GM10266 (cell line): Measurements from ENCODE around the gene EIF3D.

Experiments
- DNase-seq: peaks from one replicate; pipeline ENCODE4 v3.0.0; 2012; ENCODE audit errors: extremely low spot score
- TF ChIP-seq, protein P1 (sequence below): IDR thresholded peaks from 2 replicates; pipeline ENCODE4 v1.5.1; 2012; ENCODE audit warnings: mild to moderate bottlenecking, low read depth; ENCODE audit not compliant: control insufficient read depth, insufficient read depth; ENCODE audit errors: missing control alignments

EIF3D gene

GRCh38 chr22:36466258-36466657, 62.7 kb downstream of the EIF3D start:
- TF ChIP-seq, protein P1, sequence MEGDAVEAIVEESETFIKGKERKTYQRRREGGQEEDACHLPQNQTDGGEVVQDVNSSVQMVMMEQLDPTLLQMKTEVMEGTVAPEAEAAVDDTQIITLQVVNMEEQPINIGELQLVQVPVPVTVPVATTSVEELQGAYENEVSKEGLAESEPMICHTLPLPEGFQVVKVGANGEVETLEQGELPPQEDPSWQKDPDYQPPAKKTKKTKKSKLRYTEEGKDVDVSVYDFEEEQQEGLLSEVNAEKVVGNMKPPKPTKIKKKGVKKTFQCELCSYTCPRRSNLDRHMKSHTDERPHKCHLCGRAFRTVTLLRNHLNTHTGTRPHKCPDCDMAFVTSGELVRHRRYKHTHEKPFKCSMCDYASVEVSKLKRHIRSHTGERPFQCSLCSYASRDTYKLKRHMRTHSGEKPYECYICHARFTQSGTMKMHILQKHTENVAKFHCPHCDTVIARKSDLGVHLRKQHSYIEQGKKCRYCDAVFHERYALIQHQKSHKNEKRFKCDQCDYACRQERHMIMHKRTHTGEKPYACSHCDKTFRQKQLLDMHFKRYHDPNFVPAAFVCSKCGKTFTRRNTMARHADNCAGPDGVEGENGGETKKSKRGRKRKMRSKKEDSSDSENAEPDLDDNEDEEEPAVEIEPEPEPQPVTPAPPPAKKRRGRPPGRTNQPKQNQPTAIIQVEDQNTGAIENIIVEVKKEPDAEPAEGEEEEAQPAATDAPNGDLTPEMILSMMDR = no peak
- no peak for DNase-seq

GRCh38 chr22:36465232-36466021, 63.5 kb downstream of the EIF3D start:
- TF ChIP-seq, protein P1 = no peak
- DNase-seq = no peak

- TF ChIP-seq, protein P1 = no peak
- DNase-seq = no peak
Measured at GRCh38 chr22:36464715-36465231, 64.2 kb downstream of the EIF3D start.

DNA sequence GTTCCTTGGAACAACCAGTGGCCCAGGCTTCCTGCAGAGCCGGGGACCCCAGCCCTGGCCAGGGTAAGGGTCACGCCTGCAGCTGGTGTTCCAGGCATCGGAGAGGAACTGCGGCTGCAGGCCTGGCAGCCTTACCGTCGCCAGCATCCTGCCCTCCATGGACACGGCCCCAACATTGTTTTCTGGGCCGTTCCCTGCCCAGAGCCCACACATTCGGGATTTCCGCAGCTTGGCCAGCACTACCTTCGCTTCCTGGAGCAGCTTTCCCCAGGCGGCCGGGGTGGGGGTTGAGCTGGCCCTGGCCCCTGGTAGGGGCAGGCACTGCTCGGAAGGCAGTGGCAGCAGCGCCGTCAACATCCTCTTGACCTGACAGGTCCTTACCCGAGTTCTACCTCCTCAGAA, 65.2 kb downstream of the EIF3D start:
- TF ChIP-seq, protein P1 = no peak
- no peak for DNase-seq

DNA sequence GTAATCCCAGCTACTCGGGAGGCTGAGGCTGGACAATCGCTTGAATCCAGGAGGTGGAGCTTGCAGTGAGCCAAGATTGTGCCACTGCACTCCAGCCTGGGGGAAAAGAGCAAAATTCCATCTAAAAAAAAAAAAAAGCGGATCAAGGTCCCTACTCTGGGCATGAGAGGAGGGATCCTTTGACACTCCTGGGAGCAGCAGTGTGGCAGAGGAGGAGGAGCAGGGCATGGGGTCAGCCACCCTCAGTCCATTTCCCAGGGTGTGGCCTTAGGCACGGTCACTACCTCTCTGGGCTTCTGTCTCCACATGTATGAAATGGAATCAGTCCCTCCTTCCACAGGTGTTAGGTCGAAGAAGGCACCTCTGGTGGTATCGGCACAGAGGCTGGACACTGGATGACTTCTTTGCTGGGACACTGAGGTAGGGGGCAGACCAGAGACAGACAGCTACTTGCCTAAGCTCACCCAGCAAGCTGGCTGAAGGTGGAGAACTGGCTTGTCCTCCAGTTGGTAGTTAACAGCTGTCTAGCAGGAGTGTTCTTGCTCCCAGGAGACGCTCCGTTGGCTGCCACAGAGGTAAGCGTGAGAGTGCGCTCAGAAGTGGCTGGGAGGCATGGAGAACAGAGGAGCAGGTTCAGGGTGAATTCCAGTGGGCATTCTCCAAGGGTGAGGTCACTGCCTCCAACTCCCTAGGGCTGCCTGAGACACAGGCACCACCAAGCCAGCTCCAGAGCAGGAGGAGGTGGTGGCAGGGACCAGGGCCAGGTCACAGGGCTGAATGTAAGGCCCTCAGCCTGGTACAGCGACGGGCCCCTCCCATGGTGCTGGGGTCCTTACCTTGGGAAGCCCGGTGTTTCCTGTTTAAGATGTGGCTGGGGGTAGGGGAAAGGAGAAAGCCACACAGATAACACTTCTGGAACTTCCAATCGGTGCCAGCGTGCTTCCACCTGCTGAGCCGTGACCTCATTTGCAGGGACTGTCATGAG, 67.0 kb downstream of the EIF3D start:
- no peak for DNase-seq

More for the DNA sequence above, 67.0 kb downstream of the EIF3D start:
- TF ChIP-seq, protein P1 = no peak
